Neural cell (in vitro differentiated cells): ENCODE data around the gene PIGC. TPM values are rescaled to one million over a fixed set of nuclear protein-coding genes. Genes with fewer than 3 reads are reported as not detected.

Experiments used
- H2AFZ ChIP-seq: fragments of 200-600, 300-800 bp; sonication (generic), shearing (Covaris generic); 2 replicates; pipeline ENCODE4 v1.6.0; 2014; ENCODE audit warnings: low read depth, mild to moderate bottlenecking, antibody characterized with exemption, low read length, moderate library complexity
- H3F3A ChIP-seq: fragments of 200-600 bp; shearing (Covaris generic); 2 replicates; pipeline ENCODE4 v1.6.1; 2016; ENCODE audit warnings: mild to moderate bottlenecking, moderate library complexity, mixed read lengths, antibody characterized with exemption, low read length; ENCODE audit not compliant: insufficient read depth, poor library complexity, severe bottlenecking
- H3K27ac ChIP-seq: fragments of 200-600, 300-800 bp; sonication (generic), shearing (Covaris generic); 2 replicates; pipeline ENCODE4 v1.5.1; 2014; ENCODE audit warnings: mild to moderate bottlenecking, low read length, moderate library complexity
- H3K27me3 ChIP-seq: fragments of 300-800, 200-600 bp; sonication (generic), shearing (Covaris generic); 2 replicates; pipeline ENCODE4 v1.6.0; 2014; ENCODE audit warnings: mild to moderate bottlenecking, low read depth, low read length, moderate library complexity; ENCODE audit not compliant: insufficient read depth
- H3K36me3 ChIP-seq: fragments of 300-800, 200-600 bp; sonication (generic), shearing (Covaris generic); 2 replicates; pipeline ENCODE4 v1.5.1; 2014; ENCODE audit warnings: mild to moderate bottlenecking, antibody characterized with exemption, low read length, moderate library complexity; ENCODE audit not compliant: insufficient read depth
- H3K4me2 ChIP-seq: fragments of 300-800, 200-600 bp; sonication (generic), shearing (Covaris generic); 2 replicates; pipeline ENCODE4 v1.6.0; 2014; ENCODE audit warnings: mild to moderate bottlenecking, low read length
- H3K4me3 ChIP-seq: fragments of 300-800, 200-600 bp; sonication (generic), shearing (Covaris generic); 2 replicates; pipeline ENCODE4 v1.5.1; 2014; ENCODE audit warnings: mild to moderate bottlenecking, low read length, moderate library complexity
- H3K79me2 ChIP-seq: fragments of 200-600 bp; shearing (Covaris generic); replicated peaks from 2 replicates; pipeline ENCODE4 v1.6.0; 2014; ENCODE audit warnings: mild to moderate bottlenecking, low read length, moderate library complexity; ENCODE audit not compliant: insufficient read depth
- H3K9ac ChIP-seq: fragments of 300-800, 200-600 bp; sonication (generic), shearing (Covaris generic); 2 replicates; pipeline ENCODE4 v1.6.1; 2016; ENCODE audit warnings: mild to moderate bottlenecking, low read length, mixed read lengths
- H3K9me2 ChIP-seq: fragments of 200-600 bp; shearing (Covaris generic); 2 replicates; pipeline ENCODE4 v1.6.1; 2016; ENCODE audit warnings: mild to moderate bottlenecking, low read length, mixed read lengths; ENCODE audit not compliant: insufficient read depth
- H3K9me3 ChIP-seq: fragments of 200-600, 300-800 bp; sonication (generic), shearing (Covaris generic); 2 replicates; pipeline ENCODE4 v1.6.1; 2016; ENCODE audit warnings: mild to moderate bottlenecking, mixed run types, low read length, moderate library complexity, mixed read lengths
- H4K20me1 ChIP-seq: fragments of 200-600 bp; shearing (Covaris generic); 2 replicates; pipeline ENCODE4 v1.6.1; 2016; ENCODE audit warnings: mild to moderate bottlenecking, mixed run types; ENCODE audit not compliant: insufficient read depth
- CTCF ChIP-seq: fragments of 450-650 bp; IDR thresholded peaks from 2 replicates; pipeline ENCODE4 v1.5.1; 2014; ENCODE audit warnings: antibody characterized with exemption, mild to moderate bottlenecking, moderate library complexity; ENCODE audit not compliant: poor library complexity, severe bottlenecking
- EP300 ChIP-seq: fragments of 450-650 bp; conservative IDR thresholded peaks from 2 replicates; pipeline ENCODE4 v1.6.1; 2014; ENCODE audit warnings: antibody characterized with exemption, mild to moderate bottlenecking, moderate library complexity; ENCODE audit not compliant: poor library complexity, severe bottlenecking
- EZH2 ChIP-seq: fragments of 200-600, 300-800 bp; shearing (Covaris generic), sonication (generic); IDR thresholded peaks from 2 replicates; pipeline ENCODE4 v1.6.1; 2014; ENCODE audit warnings: antibody characterized with exemption, low read length, borderline replicate concordance, mild to moderate bottlenecking; ENCODE audit not compliant: insufficient read depth, poor library complexity, severe bottlenecking
- MXI1 ChIP-seq: fragments of 450-650 bp; conservative IDR thresholded peaks from 2 replicates; pipeline ENCODE4 v1.6.1; 2014; ENCODE audit warnings: antibody characterized with exemption, mild to moderate bottlenecking; ENCODE audit not compliant: poor library complexity, severe bottlenecking
- POLR2AphosphoS5 ChIP-seq: IDR thresholded peaks from 2 replicates; pipeline ENCODE4 v1.6.1; 2012
- RAD21 ChIP-seq: fragments of 450-650 bp; conservative IDR thresholded peaks from 2 replicates; pipeline ENCODE4 v1.6.1; 2014; ENCODE audit warnings: antibody characterized with exemption, mild to moderate bottlenecking, moderate library complexity
- REST ChIP-seq: IDR thresholded peaks from 2 replicates; pipeline ENCODE4 v1.6.1; 2012; ENCODE audit warnings: borderline replicate concordance
- SMC3 ChIP-seq: fragments of 450-650 bp; conservative IDR thresholded peaks from 2 replicates; pipeline ENCODE4 v1.6.1; 2014; ENCODE audit warnings: antibody characterized with exemption, mild to moderate bottlenecking, moderate library complexity; ENCODE audit not compliant: poor library complexity
- TAF1 ChIP-seq: IDR thresholded peaks from 2 replicates; pipeline ENCODE4 v1.6.1; 2012; ENCODE audit warnings: low read depth
- polyA plus RNA-seq: library from polyadenylated mRNA; depleted of rRNA; stranded (reverse); fragments of >200 nt; gene quantifications from 2 replicates; pipeline ENCODE4 v1.2.3, GENCODE V29; 2014

Gene PIGC
- polyA plus RNA-seq, 1 donor from 2014 or later = 69.3 TPM

- Histone ChIP-seq H3K9me3 (no peaks in the 10 kb centered on the region), H4K20me1 (no peaks in the 10 kb centered on the region), H3K4me2 (no peak overlapping the region), H3F3A (no peaks in the 10 kb centered on the region), H3K36me3 (no peaks in the 10 kb centered on the region), H3K9ac (no peak overlapping the region), H3K27me3 (no peaks in the 10 kb centered on the region), H2AFZ (no peak overlapping the region), H3K79me2 (no peaks in the 10 kb centered on the region), H3K9me2 (no peaks in the 10 kb centered on the region), H3K4me3 (no peak overlapping the region), H3K27ac (no peak overlapping the region)
- no peak for TF ChIP-seq EZH2
- TF ChIP-seq SMC3 = peak; percentile 53
- TF ChIP-seq RAD21 = peak; percentile 52
- peak; percentile 59 for TF ChIP-seq CTCF
Observed at GRCh38 chr1:172398970-172399755, 44.7 kb downstream of the PIGC start.

GRCh38 chr1:172398193-172398592 lies 45.7 kb downstream of the PIGC start:
- no peaks in the 10 kb centered on the region for H3K27me3 ChIP-seq
- H4K20me1 ChIP-seq = no peaks in the 10 kb centered on the region
- TF ChIP-seq RAD21 (no peak), SMC3 (no peak), EZH2 (no peak), REST (no peak), CTCF (no peak), TAF1 (no peak), POLR2AphosphoS5 (no peak), MXI1 (no peak), EP300 (no peak)
- no peaks in the 10 kb centered on the region for H3F3A ChIP-seq
- H3K36me3 ChIP-seq = no peaks in the 10 kb centered on the region
- no peaks in the 10 kb centered on the region for H3K79me2 ChIP-seq
- H3K27ac ChIP-seq = no peak overlapping the region
- no peak overlapping the region for H3K9ac ChIP-seq
- no peak overlapping the region for H2AFZ ChIP-seq
- no peak overlapping the region for H3K4me3 ChIP-seq
- H3K9me3 ChIP-seq = no peaks in the 10 kb centered on the region
- no peaks in the 10 kb centered on the region for H3K9me2 ChIP-seq
- H3K4me2 ChIP-seq = no peak overlapping the region
